Spleen (tissue), 11 donors: ENCODE results near the gene CCDC93. TPM values are rescaled to one million over a fixed set of nuclear protein-coding genes. Genes with fewer than 3 reads are reported as not detected.

Experiments used
- DNase-seq: peaks from one replicate; pipeline ENCODE4 v3.0.0-alpha.2; 2020
- H3K27ac ChIP-seq, 8 donors: fragments of 200-600 bp; sonication (generic) in 7 of 8; 1 replicate in 4 of 8; 2 replicates in 4 of 8; pipeline versions ENCODE4 v1.5.0 to v1.8.0; 2016 to 2021; ENCODE audit warnings: inconsistent platforms in 4 of 8, mild to moderate bottlenecking in 4 of 8, moderate library complexity in 1 of 8
- H3K27me3 ChIP-seq, 7 donors: fragments of 200-600 bp; sonication (generic) in 6 of 7; replicated peaks in 1 of 7; 1 replicate in 4 of 7; 2 replicates in 3 of 7; pipeline versions ENCODE4 v1.5.0 to v1.8.0; 2016 to 2021; ENCODE audit warnings: inconsistent platforms in 3 of 7, mild to moderate bottlenecking in 1 of 7
- H3K36me3 ChIP-seq, 6 donors: fragments of 200-600 bp; sonication (generic) in 5 of 6; 1 replicate in 4 of 6; 2 replicates in 2 of 6; pipeline versions ENCODE4 v1.5.0 to v1.8.0; 2016 to 2021; ENCODE audit warnings: inconsistent platforms in 2 of 6
- H3K4me1 ChIP-seq, 6 donors: fragments of 200-600 bp; sonication (generic) in 5 of 6; 1 replicate in 3 of 6; 2 replicates in 3 of 6; pipeline versions ENCODE4 v1.5.0 to v1.8.0; 2016 to 2021; ENCODE audit warnings: inconsistent platforms in 3 of 6
- H3K4me3 ChIP-seq, 8 donors: fragments of 200-600 bp; sonication (generic) in 7 of 8; 1 replicate in 4 of 8; 2 replicates in 4 of 8; pipeline versions ENCODE4 v1.5.0 to v1.8.0; 2016 to 2021; ENCODE audit warnings: inconsistent platforms in 4 of 8, mild to moderate bottlenecking in 4 of 8, moderate library complexity in 2 of 8
- H3K9me3 ChIP-seq, 8 donors: fragments of 200-600 bp; sonication (generic) in 7 of 8; 1 replicate in 4 of 8; 2 replicates in 4 of 8; pipeline versions ENCODE4 v1.5.0 to v1.8.0; 2016 to 2021; ENCODE audit warnings: inconsistent platforms in 4 of 8
- CTCF ChIP-seq, 11 experiments: fragments of 200-600 bp in 7 of 11; fragments of 450-650 bp in 4 of 11; sonication (generic) in 4 of 11; IDR thresholded peaks in 8 of 11; conservative IDR thresholded peaks in 3 of 11; 1 replicate in 7 of 11; 2 replicates in 4 of 11; pipeline versions ENCODE4 v1.4.0 to v1.8.0; 2016 to 2021; ENCODE audit warnings: antibody characterized with exemption in 11 of 11, inconsistent platforms in 4 of 11, mild to moderate bottlenecking in 1 of 11
- POLR2A ChIP-seq, 3 donors: fragments of 450-650 bp; IDR thresholded peaks; one replicate each; pipeline ENCODE4 v1.5.1; 2017; ENCODE audit warnings: antibody characterized with exemption in 3 of 3, mild to moderate bottlenecking in 1 of 3
- POLR2AphosphoS5 ChIP-seq, 3 donors: sonication (generic); formaldehyde crosslinking; IDR thresholded peaks; one replicate each; pipeline ENCODE4 v1.5.1; 2017; ENCODE audit warnings: antibody characterized with exemption in 3 of 3
- WGBS, 5 donors: extraction: QIAGEN DNeasy Blood & Tissue Kit in 3 of 5; methylation state at CpG; one replicate each; pipeline versions ENCODE4 v1.1.5 to v1.1.7; 2013 to 2018; 5-methylcytosine and 5-hydroxymethylcytosine counted together
- intact Hi-C: fragments of 100-400 bp; cut with DNase I; formaldehyde crosslinking; loops from one replicate; pipeline ENCODE4 v1.15.0; 2023; ENCODE audit warnings: low total_unique reads
- polyA plus RNA-seq, 3 donors: library from polyadenylated mRNA; stranded (reverse); fragments of 200-250 nt; gene quantifications; one replicate each; pipeline ENCODE4 v1.2.1, GENCODE V29; 2013
- total RNA-seq, 7 donors: library from RNA; depleted of rRNA in 3 of 7; stranded (reverse); fragments of >200 nt in 3 of 7; fragmentation: NEBNext Ultra II Directional in 4 of 7; extraction: Animal tissue kit (Norgen Biotek cat#: 25700) in 4 of 7; gene quantifications; one replicate each; pipeline versions ENCODE4 v1.1.0 to v1.2.1, GENCODE V29; 2016 to 2021
- donor health status: healthy with polysubstance abuse.
- donor health status: DM: no; HTN: no; CAD: no; lungs with moderate emphysema.
- donor health status: DM: no; HTN: no; CAD: no.
- donor health status: Bipolar disorder and iron deficiency.
- donor health status: healthy.
- donor health status: DM: no; HTN: no; CAD: no.
- donor health status: DM: yes; HTN: yes; CAD: no.

Gene CCDC93
- total and polyA plus RNA-seq, 10 donors, result 4.3 to 80.3 (median 42.4) TPM

- Histone ChIP-seq H3K4me3 (no peak overlapping the region), H3K36me3 (peaks cover 0 to 100% (median 97%) of the 10 kb centered on the region in 6 donors), H3K27ac (no peak overlapping the region), H3K27me3 (no peaks in the 10 kb centered on the region), H3K4me1 (no peaks in the 10 kb centered on the region), H3K9me3 (no peaks in the 10 kb centered on the region)
- TF ChIP-seq POLR2AphosphoS5 (IDR thresholded peaks at IDR 0.05) (no peak), POLR2A (IDR thresholded peaks at IDR 0.05) (no peak), CTCF (IDR thresholded peaks at IDR 0.05 in 8 of 11, conservative IDR thresholded peaks at IDR 0.05 in 3 of 11) (no peak)
- no peak for DNase-seq
- intact Hi-C loops, result no loop called here
- WGBS, 5 donors, result 81 to 92% (median 87%) methylated on average over 5 of the region's 5 CpGs
Measured at GRCh38 chr2:117949806-117950205, 64.1 kb downstream of the CCDC93 start.

- no peak overlapping the region for H3K27ac ChIP-seq
- H3K9me3 ChIP-seq, result no peaks in the 10 kb centered on the region
- H3K4me1 ChIP-seq, result no peaks in the 10 kb centered on the region
- intact Hi-C loops, result no loop called here
- TF ChIP-seq CTCF (IDR thresholded peaks at IDR 0.05 in 8 of 11, conservative IDR thresholded peaks at IDR 0.05 in 3 of 11) (no peak), POLR2A (IDR thresholded peaks at IDR 0.05) (no peak), POLR2AphosphoS5 (IDR thresholded peaks at IDR 0.05) (no peak)
- H3K27me3 ChIP-seq, result no peaks in the 10 kb centered on the region
- no peak for DNase-seq
- WGBS, 5 donors, result 83 to 96% (median 89%) methylated on average over 1 of the region's 1 CpG
- no peak overlapping the region for H3K4me3 ChIP-seq
- peaks cover 0 to 100% (median 98%) of the 10 kb centered on the region in 6 donors for H3K36me3 ChIP-seq
Measured at GRCh38 chr2:117948615-117949014, 65.3 kb downstream of the CCDC93 start.

- Histone ChIP-seq H3K36me3 (peaks cover 0 to 100% (median 95%) of the 10 kb centered on the region in 6 donors), H3K27ac (no peak overlapping the region), H3K4me3 (no peak overlapping the region), H3K4me1 (peaks cover 0 to 10% (median 0%) of the 10 kb centered on the region in 6 donors), H3K9me3 (no peaks in the 10 kb centered on the region), H3K27me3 (no peaks in the 10 kb centered on the region)
- WGBS, 5 donors, result 86 to 96% (median 94%) methylated on average over 5 of the region's 5 CpGs
- DNase-seq, result no peak
- intact Hi-C loops, result no loop called here
- no peak for TF ChIP-seq POLR2AphosphoS5 (IDR thresholded peaks at IDR 0.05)
- TF ChIP-seq POLR2A (IDR thresholded peaks at IDR 0.05), result no peak
- TF ChIP-seq CTCF (IDR thresholded peaks at IDR 0.05 in 8 of 11, conservative IDR thresholded peaks at IDR 0.05 in 3 of 11), result no peak
Measured at GRCh38 chr2:117945296-117945695, 68.6 kb downstream of the CCDC93 start.

- Histone ChIP-seq H3K27ac (peak overlapping the region in 1 of 8 donors; percentile 4), H3K4me3 (no peak overlapping the region), H3K36me3 (peaks cover 0 to 100% (median 95%) of the 10 kb centered on the region in 6 donors), H3K4me1 (peaks cover 0 to 10% (median 0%) of the 10 kb centered on the region in 6 donors), H3K9me3 (no peaks in the 10 kb centered on the region), H3K27me3 (no peaks in the 10 kb centered on the region)
- WGBS, 5 donors, result 94 to 100% (median 99%) methylated on average over 2 of the region's 2 CpGs
- intact Hi-C loops, result no loop called here
- TF ChIP-seq POLR2AphosphoS5 (IDR thresholded peaks at IDR 0.05) (no peak), POLR2A (IDR thresholded peaks at IDR 0.05) (no peak), CTCF (IDR thresholded peaks at IDR 0.05 in 8 of 11, conservative IDR thresholded peaks at IDR 0.05 in 3 of 11) (no peak)
- DNase-seq, result no peak
Measured at GRCh38 chr2:117944816-117945215, 69.1 kb downstream of the CCDC93 start.
